SU-DHL-6 (cell line): ENCODE results near the gene POT1.

Experiments used
- H2AFZ ChIP-seq: fragments of 200-600 bp; sonication (generic); 2 replicates; pipeline ENCODE4 v1.6.1; 2014; ENCODE audit warnings: low read depth, mild to moderate bottlenecking, moderate library complexity, mixed read lengths, antibody characterized with exemption, low read length; ENCODE audit not compliant: severe bottlenecking
- H3F3A ChIP-seq: fragments of 200-600 bp; shearing (Covaris generic); 2 replicates; pipeline ENCODE4 v1.6.0; 2016; ENCODE audit warnings: antibody characterized with exemption, mild to moderate bottlenecking; ENCODE audit not compliant: insufficient read depth
- H3K27ac ChIP-seq: fragments of 200-600 bp; sonication (generic); 2 replicates; pipeline ENCODE4 v1.5.1; 2016; ENCODE audit warnings: low read depth, mild to moderate bottlenecking, low read length, moderate library complexity, mixed read lengths
- H3K27me3 ChIP-seq: fragments of 200-600 bp; sonication (generic), shearing (Covaris generic); 2 replicates; pipeline ENCODE4 v1.6.0; 2014; ENCODE audit warnings: mild to moderate bottlenecking, low read length
- H3K36me3 ChIP-seq: fragments of 200-600 bp; sonication (generic); 2 replicates; pipeline ENCODE4 v1.6.1; 2014; ENCODE audit warnings: mild to moderate bottlenecking, low read length, mixed read lengths
- H3K4me2 ChIP-seq: fragments of 300-600, 200-600 bp; shearing (Covaris generic), sonication (generic); 2 replicates; pipeline ENCODE4 v1.6.0; 2014; ENCODE audit warnings: low read length, low read depth, mild to moderate bottlenecking; ENCODE audit not compliant: poor library complexity, severe bottlenecking
- H3K4me3 ChIP-seq: fragments of 200-600 bp; sonication (generic); 2 replicates; pipeline ENCODE4 v1.5.1; 2014; ENCODE audit warnings: antibody characterized with exemption, low read length, mild to moderate bottlenecking, mixed read lengths; ENCODE audit not compliant: insufficient read depth, poor library complexity, severe bottlenecking
- H3K79me2 ChIP-seq: fragments of 200-600 bp; sonication (generic); 2 replicates; pipeline ENCODE4 v1.6.1; 2014; ENCODE audit warnings: mild to moderate bottlenecking, low read length, moderate library complexity; ENCODE audit not compliant: insufficient read depth
- H3K9ac ChIP-seq: fragments of 200-600 bp; sonication (generic); 2 replicates; pipeline ENCODE4 v1.7.0; 2014; ENCODE audit warnings: mild to moderate bottlenecking, low read length
- H3K9me2 ChIP-seq: fragments of 200-600 bp; sonication (generic); replicated peaks from 2 replicates; pipeline ENCODE4 v1.6.1; 2014; ENCODE audit warnings: low read length; ENCODE audit not compliant: insufficient read depth
- H3K9me3 ChIP-seq: fragments of 200-600 bp; sonication (generic); 2 replicates; pipeline ENCODE4 v1.6.1; 2014; ENCODE audit warnings: low read length, mixed read lengths; ENCODE audit not compliant: insufficient read depth
- H4K20me1 ChIP-seq: fragments of 200-600 bp; sonication (generic); 2 replicates; pipeline ENCODE4 v1.6.1; 2014; ENCODE audit warnings: low read depth, mild to moderate bottlenecking, antibody characterized with exemption, low read length, moderate library complexity, mixed read lengths
- EZH2phosphoT487 ChIP-seq: fragments of 200-600 bp; sonication (generic), shearing (Covaris generic); conservative IDR thresholded peaks from 2 replicates; pipeline ENCODE4 v1.6.1; 2018; ENCODE audit warnings: mild to moderate bottlenecking, antibody characterized with exemption, low read length, moderate library complexity, mixed read lengths
- TF ChIP-seq, protein P1 (sequence below): fragments of 200-600 bp; sonication (generic); IDR thresholded peaks from one replicate; pipeline ENCODE4 v1.5.1; 2017; ENCODE audit warnings: antibody characterized with exemption, mild to moderate bottlenecking, low read length, moderate library complexity; ENCODE audit not compliant: insufficient read depth, poor library complexity, severe bottlenecking

Gene POT1

DNA sequence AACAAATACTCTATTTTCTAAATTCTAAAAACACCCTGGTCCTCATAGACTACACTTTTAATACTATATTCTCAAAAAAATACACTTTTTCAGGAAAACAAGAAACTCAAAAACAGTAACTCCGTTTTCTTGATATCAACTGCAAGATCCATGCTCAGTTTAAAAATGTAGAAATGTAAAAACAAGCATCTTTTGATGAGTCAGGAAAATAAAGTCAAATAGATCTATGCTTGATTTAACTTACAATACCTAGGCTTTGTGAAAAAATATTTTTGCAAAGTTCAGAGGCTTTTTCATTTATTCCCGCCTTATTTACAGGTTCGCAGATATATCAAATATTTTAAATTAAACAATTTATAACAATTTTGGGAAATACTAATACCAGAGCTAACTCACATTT, 33.6 kb downstream of the POT1 start:
- no peak for TF ChIP-seq EZH2phosphoT487
- no peak overlapping the region for H2AFZ ChIP-seq
- no peaks in the 10 kb centered on the region for H3K9me3 ChIP-seq
- H3K9me2 ChIP-seq: no peaks in the 10 kb centered on the region
- H3K27ac ChIP-seq: no peak overlapping the region
- no peak overlapping the region for H3K9ac ChIP-seq
- no peaks in the 10 kb centered on the region; the same call in 1 of the 2 replicates for H3F3A ChIP-seq
- H3K36me3 ChIP-seq: peaks cover 30% of the 10 kb centered on the region
- no peak overlapping the region for H3K4me3 ChIP-seq
- H3K79me2 ChIP-seq: 0 out of 2 replicates have a peak, but pooled peaks cover 3% of the 10 kb centered on the region
- H4K20me1 ChIP-seq: no peaks in the 10 kb centered on the region
- no peaks in the 10 kb centered on the region for H3K27me3 ChIP-seq
- no peak overlapping the region for H3K4me2 ChIP-seq

DNA sequence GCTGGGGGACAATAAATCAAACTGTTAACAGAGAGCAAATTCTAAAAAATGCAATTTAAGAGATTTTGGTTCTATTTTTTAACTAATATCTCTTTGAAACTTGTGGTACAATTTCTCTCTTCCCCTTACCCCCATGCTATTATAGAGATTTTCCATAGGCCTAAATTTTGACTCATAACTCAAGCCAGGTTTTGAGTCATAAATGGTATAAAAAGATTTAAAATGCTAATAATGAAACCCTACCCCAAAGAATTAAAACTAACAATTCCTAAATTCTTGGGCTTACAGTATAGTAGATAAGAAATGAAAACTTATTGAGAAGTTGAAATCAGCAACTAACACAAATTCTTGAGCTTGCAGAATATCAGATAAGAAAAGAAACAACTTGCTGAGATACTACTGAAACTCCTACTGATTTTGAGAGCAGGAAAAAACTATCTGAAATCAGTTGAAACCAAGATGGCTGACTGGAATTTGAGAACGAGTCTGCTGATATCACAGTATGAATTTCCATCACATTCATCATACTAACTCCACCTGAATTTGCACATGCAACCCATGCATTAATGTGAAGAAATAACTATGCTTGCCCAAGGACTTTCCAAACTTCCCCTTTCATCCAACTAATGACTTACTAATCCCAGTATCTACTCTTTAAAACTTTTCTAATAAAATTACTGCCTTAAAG, 36.3 kb downstream of the POT1 start:
- H3K4me2 ChIP-seq: no peak overlapping the region
- H3F3A ChIP-seq: no peaks in the 10 kb centered on the region; the same call in 1 of the 2 replicates
- no peak overlapping the region for H2AFZ ChIP-seq
- H3K79me2 ChIP-seq: 0 out of 2 replicates have a peak, but pooled peaks cover 3% of the 10 kb centered on the region
- H3K9me3 ChIP-seq: no peaks in the 10 kb centered on the region
- no peaks in the 10 kb centered on the region for H3K9me2 ChIP-seq
- H3K27me3 ChIP-seq: no peaks in the 10 kb centered on the region
- no peaks in the 10 kb centered on the region for H4K20me1 ChIP-seq
- no peak overlapping the region for H3K9ac ChIP-seq
- no peak overlapping the region for H3K4me3 ChIP-seq
- H3K36me3 ChIP-seq: peaks cover 42% of the 10 kb centered on the region
- TF ChIP-seq EZH2phosphoT487: no peak
- TF ChIP-seq, protein P1, sequence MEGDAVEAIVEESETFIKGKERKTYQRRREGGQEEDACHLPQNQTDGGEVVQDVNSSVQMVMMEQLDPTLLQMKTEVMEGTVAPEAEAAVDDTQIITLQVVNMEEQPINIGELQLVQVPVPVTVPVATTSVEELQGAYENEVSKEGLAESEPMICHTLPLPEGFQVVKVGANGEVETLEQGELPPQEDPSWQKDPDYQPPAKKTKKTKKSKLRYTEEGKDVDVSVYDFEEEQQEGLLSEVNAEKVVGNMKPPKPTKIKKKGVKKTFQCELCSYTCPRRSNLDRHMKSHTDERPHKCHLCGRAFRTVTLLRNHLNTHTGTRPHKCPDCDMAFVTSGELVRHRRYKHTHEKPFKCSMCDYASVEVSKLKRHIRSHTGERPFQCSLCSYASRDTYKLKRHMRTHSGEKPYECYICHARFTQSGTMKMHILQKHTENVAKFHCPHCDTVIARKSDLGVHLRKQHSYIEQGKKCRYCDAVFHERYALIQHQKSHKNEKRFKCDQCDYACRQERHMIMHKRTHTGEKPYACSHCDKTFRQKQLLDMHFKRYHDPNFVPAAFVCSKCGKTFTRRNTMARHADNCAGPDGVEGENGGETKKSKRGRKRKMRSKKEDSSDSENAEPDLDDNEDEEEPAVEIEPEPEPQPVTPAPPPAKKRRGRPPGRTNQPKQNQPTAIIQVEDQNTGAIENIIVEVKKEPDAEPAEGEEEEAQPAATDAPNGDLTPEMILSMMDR: no peak
- H3K27ac ChIP-seq: no peak overlapping the region

DNA sequence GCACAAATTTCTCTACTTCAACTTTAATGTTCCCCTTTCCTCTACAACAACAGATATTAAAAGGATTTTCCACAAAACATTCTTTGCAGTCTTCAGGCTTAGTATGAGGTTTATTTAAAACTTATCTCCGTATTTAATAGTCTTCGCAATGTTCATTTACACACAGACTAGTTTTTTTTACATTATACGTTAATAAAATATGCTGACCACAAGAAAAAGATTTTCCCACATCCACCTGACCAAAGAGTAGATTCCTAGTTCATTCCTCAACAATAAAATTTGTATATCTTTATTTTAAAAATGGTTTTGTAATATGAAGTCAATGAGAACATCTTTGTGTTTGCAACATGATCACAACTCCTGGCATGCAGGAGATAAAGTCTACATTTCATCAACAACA, 42.4 kb downstream of the POT1 start:
- Histone ChIP-seq H3K9me3 (no peaks in the 10 kb centered on the region), H3K9ac (no peak overlapping the region), H3K27me3 (no peaks in the 10 kb centered on the region), H3K79me2 (no peaks in the 10 kb centered on the region), H3K27ac (no peak overlapping the region), H2AFZ (no peak overlapping the region), H3K4me3 (no peak overlapping the region), H4K20me1 (no peaks in the 10 kb centered on the region), H3F3A (no peaks in the 10 kb centered on the region), H3K9me2 (no peaks in the 10 kb centered on the region), H3K4me2 (no peak overlapping the region), H3K36me3 (peaks cover 23% of the 10 kb centered on the region)
- TF ChIP-seq EZH2phosphoT487: no peak
- TF ChIP-seq, protein P1: no peak

DNA sequence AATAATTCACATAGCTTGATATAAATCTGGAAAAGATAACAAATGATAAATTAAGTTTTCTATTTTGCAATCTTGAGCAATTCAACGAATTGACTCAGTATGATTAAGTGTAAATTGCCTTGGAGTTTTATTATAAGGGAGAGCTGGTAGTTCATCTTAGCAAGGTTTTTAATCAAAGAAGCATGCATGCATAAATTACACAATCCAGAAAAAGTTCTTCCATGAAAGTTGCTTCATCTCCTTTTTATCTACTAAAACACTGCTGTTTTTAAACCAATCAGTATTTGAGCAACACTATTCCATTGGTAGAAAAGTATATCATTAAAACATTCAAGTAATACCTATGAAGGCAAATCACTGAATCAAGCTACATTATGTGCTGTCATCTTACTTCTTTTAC, 47.6 kb downstream of the POT1 start:
- Histone ChIP-seq H3K79me2 (no peaks in the 10 kb centered on the region), H3K9ac (no peak overlapping the region), H3K36me3 (no peaks in the 10 kb centered on the region), H3K27ac (no peak overlapping the region), H3K4me3 (no peak overlapping the region), H2AFZ (no peak overlapping the region), H3K9me2 (no peaks in the 10 kb centered on the region), H3K9me3 (no peaks in the 10 kb centered on the region), H3K4me2 (no peak overlapping the region), H3F3A (no peaks in the 10 kb centered on the region), H3K27me3 (no peaks in the 10 kb centered on the region), H4K20me1 (no peaks in the 10 kb centered on the region)
- TF ChIP-seq, protein P1: no peak
- no peak for TF ChIP-seq EZH2phosphoT487
